A673 (cell line): ENCODE data around the gene NMNAT3. TPM values are rescaled to one million over a fixed set of nuclear protein-coding genes. Genes with fewer than 3 reads are reported as not detected.
A peak's percentile ranks its signal among the peaks of the same experiment; 100 is the strongest.

Experiments used
- BruUV-seq: library from RNA; stranded (reverse); fragments of 400-500 nt; replicated peaks from 2 replicates; lab custom pipeline; 2021; lab: Mats Ljungman, UMichigan
- CTCF ChIA-PET: fragments of 300-600 bp; sonication (Branson Sonifier 250); formaldehyde crosslinking; loops from one replicate; lab custom pipeline; 2022; ENCODE audit warnings: antibody characterized with exemption; lab: Charles Lee
- POLR2A ChIA-PET: fragments of 300-600 bp; sonication (Branson Sonifier 250); formaldehyde crosslinking; loops from one replicate; lab custom pipeline; 2022; ENCODE audit warnings: antibody characterized with exemption; ENCODE audit not compliant: low non-redundant PET; lab: Charles Lee
- DNase-seq: peaks from one replicate; pipeline ENCODE4 v3.0.0-alpha.2; 2015; ENCODE audit warnings: low spot score
- H3K27ac ChIP-seq: fragments of 200-600 bp; sonication (generic); 2 replicates; pipeline ENCODE4 v1.5.1; 2016; ENCODE audit warnings: mixed run types, low read depth, mild to moderate bottlenecking, mixed read lengths, antibody characterized with exemption, low read length; ENCODE audit not compliant: poor library complexity, severe bottlenecking
- H3K27me3 ChIP-seq: fragments of 200-600 bp; sonication (generic); replicated peaks from 2 replicates; pipeline ENCODE4 v1.6.1; 2017; ENCODE audit warnings: mixed run types, low read depth, mild to moderate bottlenecking, mixed read lengths, antibody characterized with exemption, low read length; ENCODE audit not compliant: insufficient read depth, poor library complexity
- H3K36me3 ChIP-seq: fragments of 200-600 bp; sonication (generic); 2 replicates; pipeline ENCODE4 v1.6.1; 2016; ENCODE audit warnings: mixed run types, mild to moderate bottlenecking, mixed read lengths, antibody characterized with exemption, low read length; ENCODE audit not compliant: insufficient read depth, poor library complexity, severe bottlenecking
- H3K4me1 ChIP-seq: fragments of 200-600 bp; sonication (generic); 2 replicates; pipeline ENCODE4 v1.6.1; 2017; ENCODE audit warnings: mixed run types, mild to moderate bottlenecking, mixed read lengths, antibody characterized with exemption, low read length; ENCODE audit not compliant: insufficient read depth, poor library complexity, severe bottlenecking
- H3K4me3 ChIP-seq: fragments of 200-600 bp; sonication (generic); 2 replicates; pipeline ENCODE4 v1.5.1; 2016; ENCODE audit warnings: low read depth, mixed run types, mild to moderate bottlenecking, mixed read lengths, low read length; ENCODE audit not compliant: poor library complexity, severe bottlenecking
- H3K9me3 ChIP-seq: fragments of 200-600 bp; sonication (generic); 2 replicates; pipeline ENCODE4 v1.6.1; 2016; ENCODE audit warnings: mixed run types, low read depth, mild to moderate bottlenecking, mixed read lengths, antibody characterized with exemption, low read length; ENCODE audit not compliant: poor library complexity, severe bottlenecking
- CTCF ChIP-seq: fragments of 300-800, 200-600 bp; sonication (generic); conservative IDR thresholded peaks from 2 replicates; pipeline ENCODE4 v1.5.1; 2017; ENCODE audit warnings: low read depth, mild to moderate bottlenecking, antibody characterized with exemption, low read length, moderate library complexity, mixed read lengths
- EZH2 ChIP-seq: fragments of 200-600 bp; sonication (generic); IDR thresholded peaks from 2 replicates; pipeline ENCODE4 v1.6.1; 2017; ENCODE audit warnings: borderline replicate concordance, low read depth, mild to moderate bottlenecking, mixed read lengths, antibody characterized with exemption, low read length; ENCODE audit not compliant: poor library complexity, severe bottlenecking
- intact Hi-C: fragments of 100-400 bp; cut with micrococcal nuclease; formaldehyde crosslinking; loops from one replicate; pipeline ENCODE4 v1.10.0; 2022; ENCODE audit not compliant: unreplicated experiment
- total RNA-seq: library from RNA; stranded (reverse); gene quantifications from 2 replicates; pipeline ENCODE4 v1.2.3, GENCODE V29; 2021

The NMNAT3 gene
- total RNA-seq, 1 experiment from 2014 or later = 1.9 TPM

GRCh38 chr3:139534992-139535879 lies 142.5 kb downstream of the NMNAT3 start:
- ChIA-PET CTCF (no interaction called here), POLR2A (no interaction called here)
- no peak overlapping the region for H3K4me3 ChIP-seq
- H3K27me3 ChIP-seq = no peaks in the 10 kb centered on the region
- BruUV-seq = no TSS peak
- intact Hi-C loops = no loop called here
- TF ChIP-seq EZH2 = no peak
- H3K27ac ChIP-seq = peak overlapping the region; percentile 78
- no peaks in the 10 kb centered on the region for H3K36me3 ChIP-seq
- H3K4me1 ChIP-seq = peaks cover 56% of the 10 kb centered on the region
- DNase-seq = no peak
- H3K9me3 ChIP-seq = no peaks in the 10 kb centered on the region

GRCh38 chr3:139534455-139534812 lies 143.3 kb downstream of the NMNAT3 start:
- POLR2A ChIA-PET = interaction anchor here (0.5 kb wide), 1 partner anchor 171 kb away, joined by 3 read pairs; no protein-coding TSS in a partner anchor
- Histone ChIP-seq H3K27me3 (no peaks in the 10 kb centered on the region), H3K27ac (peak overlapping the region; percentile 78), H3K36me3 (no peaks in the 10 kb centered on the region), H3K9me3 (no peaks in the 10 kb centered on the region), H3K4me3 (no peak overlapping the region), H3K4me1 (peaks cover 56% of the 10 kb centered on the region)
- CTCF ChIA-PET = no interaction called here
- DNase-seq = peak; percentile 88
- TF ChIP-seq CTCF = no peak
- no peak for TF ChIP-seq EZH2
- intact Hi-C loops = no loop called here
- BruUV-seq = no TSS peak

- no TSS peak for BruUV-seq
- Histone ChIP-seq H3K9me3 (no peaks in the 10 kb centered on the region), H3K27me3 (no peaks in the 10 kb centered on the region), H3K27ac (peak overlapping the region; percentile 78), H3K4me1 (peaks cover 53% of the 10 kb centered on the region), H3K36me3 (no peaks in the 10 kb centered on the region), H3K4me3 (no peak overlapping the region)
- POLR2A ChIA-PET = interaction anchor here (0.5 kb wide), 1 partner anchor 170 kb away, joined by 3 read pairs; no protein-coding TSS in a partner anchor
- intact Hi-C loops = no loop called here
- CTCF ChIA-PET = no interaction called here
- TF ChIP-seq CTCF (no peak), EZH2 (no peak)
- peak; percentile 76 for DNase-seq
These were observed 143.9 kb downstream of the NMNAT3 start for GRCh38 chr3:139533781-139534454.
